HFFc6 (cell line): ENCODE results near the gene ACP1. TPM values are rescaled to one million over a fixed set of nuclear protein-coding genes. Genes with fewer than 3 reads are reported as not detected.

Experiments used
- DNase-seq: peaks from one replicate; pipeline ENCODE4 v3.0.0-alpha.2; 2018
- H3K27ac Mint-ChIP-seq: 2 replicates; pipeline ENCODE4 v1.8.0; 2020; ENCODE audit warnings: mild to moderate bottlenecking, mixed read lengths
- H3K27me3 Mint-ChIP-seq: 2 replicates; pipeline ENCODE4 v1.8.0; 2021; ENCODE audit warnings: mild to moderate bottlenecking, moderate library complexity, mixed read lengths; ENCODE audit not compliant: insufficient read depth
- H3K36me3 Mint-ChIP-seq: 2 replicates; pipeline ENCODE4 v1.8.0; 2021; ENCODE audit warnings: low read depth, mixed read lengths
- H3K4me1 Mint-ChIP-seq: 2 replicates; pipeline ENCODE4 v1.8.0; 2020; ENCODE audit warnings: low read depth, mixed read lengths
- H3K4me3 Mint-ChIP-seq: 2 replicates; pipeline ENCODE4 v1.8.0; 2020; ENCODE audit warnings: mild to moderate bottlenecking, moderate library complexity, mixed read lengths
- H3K9me3 Mint-ChIP-seq: 2 replicates; pipeline ENCODE4 v1.8.0; 2020; ENCODE audit warnings: mild to moderate bottlenecking, mixed read lengths
- total RNA-seq, 6 experiments: library from RNA; stranded (reverse); fragmentation: NEBNext Ultra II Directional; extraction: Animal tissue kit (Norgen Biotek cat#: 25700); gene quantifications; 2 replicates in 1 of 6; 3 replicates in 5 of 6; pipeline ENCODE4 v1.2.3, GENCODE V29; 2021
- TF ChIP-seq, protein P1 (sequence below): fragments of 200-600 bp; sonication (generic); IDR thresholded peaks from 2 replicates; pipeline ENCODE4 v1.5.0; 2021; ENCODE audit warnings: antibody characterized with exemption, mild to moderate bottlenecking

Gene ACP1
- total RNA-seq, 6 experiments from 2014 or later = 83.4 to 95.3 (median 89.2) TPM

DNA sequence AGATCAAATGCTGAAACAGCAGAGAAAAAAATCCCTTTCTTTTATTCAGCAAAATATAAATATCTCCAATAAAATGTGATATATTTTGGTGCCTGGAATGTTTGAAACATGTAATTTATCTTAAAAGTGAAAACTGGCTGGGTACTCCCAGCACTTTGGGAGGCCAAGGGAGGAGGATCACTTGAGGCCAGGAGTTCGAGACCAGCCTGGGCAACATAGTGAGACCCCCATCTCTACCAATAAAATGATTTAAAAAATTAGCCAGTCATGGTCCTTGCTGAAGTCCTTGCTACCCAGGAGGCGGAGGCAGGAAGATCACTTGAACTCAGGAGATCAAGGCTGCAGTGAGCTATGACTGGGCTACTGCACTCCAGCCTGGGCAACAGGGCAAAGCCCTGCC is 9.6 kb upstream of the ACP1 start:
- peaks cover 1% of the 10 kb centered on the region; the same call in 1 of the 2 replicates for H3K27me3 Mint-ChIP-seq
- H3K4me3 Mint-ChIP-seq = no peak overlapping the region
- no peaks in the 10 kb centered on the region; the same call in 1 of the 2 replicates for H3K4me1 Mint-ChIP-seq
- DNase-seq = no peak
- peaks cover 15% of the 10 kb centered on the region for H3K9me3 Mint-ChIP-seq
- TF ChIP-seq, protein P1, sequence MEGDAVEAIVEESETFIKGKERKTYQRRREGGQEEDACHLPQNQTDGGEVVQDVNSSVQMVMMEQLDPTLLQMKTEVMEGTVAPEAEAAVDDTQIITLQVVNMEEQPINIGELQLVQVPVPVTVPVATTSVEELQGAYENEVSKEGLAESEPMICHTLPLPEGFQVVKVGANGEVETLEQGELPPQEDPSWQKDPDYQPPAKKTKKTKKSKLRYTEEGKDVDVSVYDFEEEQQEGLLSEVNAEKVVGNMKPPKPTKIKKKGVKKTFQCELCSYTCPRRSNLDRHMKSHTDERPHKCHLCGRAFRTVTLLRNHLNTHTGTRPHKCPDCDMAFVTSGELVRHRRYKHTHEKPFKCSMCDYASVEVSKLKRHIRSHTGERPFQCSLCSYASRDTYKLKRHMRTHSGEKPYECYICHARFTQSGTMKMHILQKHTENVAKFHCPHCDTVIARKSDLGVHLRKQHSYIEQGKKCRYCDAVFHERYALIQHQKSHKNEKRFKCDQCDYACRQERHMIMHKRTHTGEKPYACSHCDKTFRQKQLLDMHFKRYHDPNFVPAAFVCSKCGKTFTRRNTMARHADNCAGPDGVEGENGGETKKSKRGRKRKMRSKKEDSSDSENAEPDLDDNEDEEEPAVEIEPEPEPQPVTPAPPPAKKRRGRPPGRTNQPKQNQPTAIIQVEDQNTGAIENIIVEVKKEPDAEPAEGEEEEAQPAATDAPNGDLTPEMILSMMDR = no peak
- H3K36me3 Mint-ChIP-seq = peaks cover 20% of the 10 kb centered on the region
- H3K27ac Mint-ChIP-seq = no peak overlapping the region

- TF ChIP-seq, protein P1 = no peak
- peaks cover 29% of the 10 kb centered on the region for H3K36me3 Mint-ChIP-seq
- DNase-seq = no peak
- no peak overlapping the region for H3K27ac Mint-ChIP-seq
- peaks cover 1% of the 10 kb centered on the region; the same call in 1 of the 2 replicates for H3K27me3 Mint-ChIP-seq
- peaks cover 15% of the 10 kb centered on the region for H3K9me3 Mint-ChIP-seq
- no peak overlapping the region for H3K4me3 Mint-ChIP-seq
- no peaks in the 10 kb centered on the region; the same call in 1 of the 2 replicates for H3K4me1 Mint-ChIP-seq
Observed at GRCh38 chr2:256094-256493, 8.7 kb upstream of the ACP1 start.

- Mint-ChIP-seq H3K36me3 (peaks cover 33% of the 10 kb centered on the region), H3K9me3 (peaks cover 15% of the 10 kb centered on the region), H3K4me3 (no peak overlapping the region), H3K27me3 (peaks cover 1% of the 10 kb centered on the region; the same call in 1 of the 2 replicates), H3K4me1 (no peaks in the 10 kb centered on the region; the same call in 1 of the 2 replicates), H3K27ac (no peak overlapping the region)
- no peak for DNase-seq
- TF ChIP-seq, protein P1 = no peak
Observed at GRCh38 chr2:257429-257828, 7.3 kb upstream of the ACP1 start.

DNA sequence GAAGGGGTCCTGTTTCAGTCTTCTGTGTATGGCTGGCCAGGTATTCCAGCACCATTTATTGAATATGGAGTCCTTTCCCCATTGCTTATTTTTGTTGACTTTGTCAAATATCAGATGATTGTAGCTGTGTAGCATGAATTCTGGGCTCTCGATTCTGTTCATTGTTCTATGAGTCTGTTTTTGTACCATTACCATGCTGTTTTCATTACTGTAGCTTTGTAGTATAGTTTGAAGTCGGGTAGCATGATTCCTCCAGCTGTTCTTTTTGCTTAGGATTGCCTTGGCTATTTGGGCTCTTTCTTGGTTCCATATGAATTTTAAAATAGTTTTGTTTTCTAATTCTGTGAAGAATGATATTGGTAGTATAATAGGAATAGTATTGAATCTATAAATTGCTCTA is 6.9 kb upstream of the ACP1 start:
- peaks cover 1% of the 10 kb centered on the region; the same call in 1 of the 2 replicates for H3K27me3 Mint-ChIP-seq
- no peak overlapping the region for H3K27ac Mint-ChIP-seq
- no peak for DNase-seq
- H3K9me3 Mint-ChIP-seq = peaks cover 15% of the 10 kb centered on the region
- H3K4me1 Mint-ChIP-seq = no peaks in the 10 kb centered on the region; the same call in 1 of the 2 replicates
- TF ChIP-seq, protein P1 = no peak
- H3K36me3 Mint-ChIP-seq = peaks cover 37% of the 10 kb centered on the region
- no peak overlapping the region for H3K4me3 Mint-ChIP-seq

GRCh38 chr2:258933-259332 is 5.8 kb upstream of the ACP1 start:
- H3K27me3 Mint-ChIP-seq = peaks cover 1% of the 10 kb centered on the region; the same call in 1 of the 2 replicates
- no peak overlapping the region for H3K27ac Mint-ChIP-seq
- H3K4me1 Mint-ChIP-seq = no peaks in the 10 kb centered on the region; the same call in 1 of the 2 replicates
- no peak overlapping the region for H3K4me3 Mint-ChIP-seq
- H3K9me3 Mint-ChIP-seq = peaks cover 15% of the 10 kb centered on the region
- peaks cover 39% of the 10 kb centered on the region for H3K36me3 Mint-ChIP-seq
- no peak for DNase-seq
- TF ChIP-seq, protein P1 = no peak
